DMS153 (cell line): ENCODE data around the gene COASY.
A peak's percentile ranks its signal among the peaks of the same experiment; 100 is the strongest.
"Not testable (repeated sequence)": the region's sequence is repeated elsewhere in the genome, so short reads cannot be mapped to it uniquely, and the experiment has no call there.

ENCODE experiments used
- DNase-seq: peaks from one replicate; lab custom pipeline; 2025; lab: John Stamatoyannopoulos, UW

Gene COASY

DNA sequence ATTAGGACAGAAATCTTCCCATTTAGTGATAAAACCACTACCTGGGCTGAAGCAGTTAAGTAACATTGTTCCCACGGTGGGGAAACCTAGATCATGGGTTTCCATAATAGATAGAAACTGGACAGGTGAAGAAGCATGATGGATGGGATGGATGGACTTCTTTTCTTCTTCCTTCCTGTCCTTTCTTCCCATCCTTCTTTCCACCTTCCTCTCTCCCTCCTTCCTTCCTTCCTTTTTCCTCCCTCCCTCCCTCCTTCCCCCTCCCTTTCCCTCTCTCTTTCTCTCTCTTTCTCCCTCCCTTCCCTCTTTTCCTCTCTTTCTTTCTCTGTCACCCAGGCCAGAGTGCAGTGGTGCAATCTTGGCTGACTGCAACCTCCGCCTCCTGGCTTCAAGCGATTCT is 12.5 kb downstream of the COASY start:
- no peak for DNase-seq

DNA sequence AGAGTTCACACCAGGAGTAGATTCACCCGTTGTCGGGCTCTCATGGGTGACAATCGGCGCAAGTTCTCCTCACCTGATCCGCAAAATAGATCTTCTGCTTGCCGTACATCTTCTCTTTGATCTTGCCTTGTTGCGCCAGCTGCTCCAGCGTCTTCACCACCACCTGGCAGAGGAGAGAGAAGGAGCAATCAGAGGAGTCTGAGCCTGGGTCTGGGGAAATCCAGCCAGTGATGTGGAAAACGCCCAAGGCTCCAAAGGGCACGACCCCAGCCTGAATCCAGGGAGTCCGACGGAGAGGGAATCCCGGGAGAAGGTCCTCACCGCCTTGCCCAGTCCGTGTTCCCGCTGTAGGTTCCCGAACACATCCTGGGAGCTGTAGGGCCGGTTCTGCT is 15.2 kb downstream of the COASY start:
- DNase-seq, result no peak

DNA sequence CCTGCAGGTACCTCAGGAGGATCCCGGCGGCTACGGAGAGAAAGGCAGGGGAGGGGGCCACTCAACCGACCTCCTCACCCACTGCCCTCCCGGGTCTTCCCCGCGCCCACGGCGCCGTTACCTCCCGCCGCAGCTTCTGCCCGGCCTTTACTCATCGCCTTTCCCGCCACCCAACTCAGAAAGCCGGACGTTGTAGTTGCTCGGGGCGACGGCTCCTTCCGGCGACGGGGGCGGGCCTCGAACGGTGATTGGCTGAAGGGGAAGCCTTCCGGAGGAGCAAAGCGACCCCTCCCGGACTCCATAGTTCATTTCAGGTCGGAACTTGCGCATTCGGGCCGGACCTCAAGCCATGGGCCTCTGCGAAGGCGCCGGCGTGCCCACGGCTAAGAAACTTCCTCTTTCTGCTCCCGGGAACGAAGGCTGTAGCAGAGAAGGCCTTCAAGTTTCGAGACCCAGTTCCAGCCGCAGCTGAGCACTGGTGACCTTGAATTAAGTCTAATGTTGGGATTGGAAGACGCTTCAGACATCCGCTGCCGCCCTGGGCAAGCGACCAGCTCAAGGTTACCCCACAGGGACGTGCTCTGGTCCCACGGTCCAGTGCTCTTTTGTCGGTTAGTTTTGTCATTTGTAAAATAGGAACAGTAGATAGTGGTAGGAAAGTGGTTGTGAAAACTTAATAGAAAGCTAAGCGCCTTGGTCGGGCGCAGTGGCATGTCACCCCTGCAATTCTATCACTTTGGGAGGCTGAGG is 15.8 kb downstream of the COASY start, which contains the start of gene PSMC3IP:
PSMC3IP (minus strand) TSS at position 198 of the 750 bp plus-strand sequence; CDS start at position 155, 43 bp downstream.
- DNase-seq, result peak; percentile 78

DNA sequence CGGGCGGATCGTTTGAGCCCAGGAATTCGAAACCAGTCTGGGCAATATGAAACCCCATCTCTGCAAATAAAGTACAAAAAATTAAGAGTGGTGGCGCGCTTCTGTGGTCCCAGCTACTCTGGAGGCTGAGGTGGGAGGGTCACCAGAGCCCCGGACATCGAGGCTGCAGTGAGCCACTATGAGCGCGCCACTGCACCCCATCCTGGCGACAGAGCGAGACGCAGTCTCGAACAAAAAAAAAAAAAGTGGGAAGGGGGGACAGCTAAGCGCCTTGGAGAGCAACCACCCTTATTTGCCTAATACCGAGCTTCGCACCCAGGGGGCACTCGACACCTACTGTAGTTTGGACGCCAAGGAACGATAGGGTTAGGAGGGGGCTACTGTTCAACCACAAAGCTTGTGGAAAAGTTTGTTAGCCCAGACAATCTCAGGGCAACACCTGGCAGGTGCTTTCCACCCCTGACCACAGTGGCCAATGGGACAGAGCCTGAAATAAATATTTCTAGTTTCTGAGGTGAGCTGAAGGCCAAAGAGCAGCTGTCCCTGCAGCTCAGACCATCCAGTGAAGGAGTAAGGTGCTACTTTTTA is 16.4 kb downstream of the COASY start:
- DNase-seq, result peak; percentile 56

DNA sequence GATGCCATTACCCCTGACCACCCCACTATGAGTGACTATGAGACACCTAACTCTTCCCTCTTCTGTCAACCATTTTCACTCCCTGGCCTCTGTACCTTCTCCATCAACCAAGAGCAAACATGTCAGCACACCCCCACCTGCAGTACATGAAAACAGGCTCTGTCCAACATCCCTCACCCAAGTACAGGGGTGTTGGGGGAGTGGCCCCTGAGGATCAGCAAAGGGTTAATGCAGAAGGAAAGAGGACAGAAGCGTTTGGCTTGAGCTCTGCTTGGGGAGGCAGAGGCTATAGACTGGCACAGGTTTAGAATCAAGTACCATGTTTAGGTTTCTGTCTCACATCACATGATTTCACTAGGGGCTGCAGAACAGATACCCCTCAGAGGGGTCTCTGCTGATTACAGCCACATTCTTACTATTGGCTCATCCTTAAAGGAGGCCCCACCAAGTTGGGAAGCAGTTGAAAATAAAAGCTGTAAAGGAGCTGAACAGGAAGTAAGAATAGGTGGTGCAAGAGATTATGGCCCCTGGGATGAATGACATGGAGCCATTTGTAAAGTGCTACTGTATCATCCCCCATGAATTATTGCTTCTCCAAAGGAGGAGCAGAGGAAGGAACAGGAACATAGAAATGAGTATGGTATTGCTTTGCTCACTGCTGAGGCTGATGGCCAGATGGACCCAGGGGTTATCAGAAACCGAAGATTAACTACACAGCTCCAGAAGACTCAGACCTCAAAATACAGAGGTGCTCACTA is 18.0 kb downstream of the COASY start:
- no peak for DNase-seq

DNA sequence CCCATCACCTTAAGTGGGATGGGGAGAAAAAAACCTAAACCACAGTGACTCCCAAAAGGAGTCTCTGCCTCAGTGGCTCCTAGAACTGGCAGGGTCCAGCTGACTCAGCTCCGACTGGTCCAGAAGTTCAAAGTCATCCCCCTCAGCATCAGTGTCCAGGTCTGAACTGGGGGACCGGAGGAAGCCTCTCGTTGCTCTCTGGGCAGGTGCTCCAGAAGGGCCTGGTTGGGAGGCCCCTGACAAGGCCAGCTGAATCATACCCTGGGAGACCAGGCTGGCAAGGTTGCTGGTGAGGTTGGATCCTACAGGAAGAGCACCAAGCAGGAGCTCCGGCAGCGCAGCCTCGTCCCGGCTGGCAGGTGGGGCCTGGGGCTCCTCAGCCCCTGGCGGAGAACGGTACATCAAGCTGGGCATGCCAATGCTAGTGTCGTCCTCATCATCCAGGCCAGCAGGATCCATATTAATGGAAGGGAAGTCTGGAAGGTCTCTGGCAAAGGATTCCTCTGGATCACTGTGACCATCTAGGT is 19.9 kb downstream of the COASY start:
- no peak for DNase-seq

DNA sequence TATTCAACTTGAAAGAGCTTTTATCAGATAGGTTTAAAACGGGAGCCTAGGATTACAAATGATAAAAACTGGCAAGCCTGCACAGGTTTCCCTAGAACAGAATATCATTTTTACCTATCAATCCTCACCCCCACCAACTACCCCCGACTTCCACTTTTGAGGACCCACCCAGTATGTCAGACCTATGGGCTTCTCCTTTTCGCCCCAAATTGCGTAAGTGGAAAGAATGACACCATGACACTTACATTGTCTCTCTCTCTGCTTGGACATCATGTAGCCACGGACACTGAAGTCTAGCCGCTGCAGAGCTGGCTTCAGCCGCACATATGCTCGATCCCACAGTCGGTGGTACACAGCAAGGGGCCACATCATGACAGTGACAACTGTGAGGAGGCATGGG is 22.9 kb downstream of the COASY start:
- no peak for DNase-seq

DNA sequence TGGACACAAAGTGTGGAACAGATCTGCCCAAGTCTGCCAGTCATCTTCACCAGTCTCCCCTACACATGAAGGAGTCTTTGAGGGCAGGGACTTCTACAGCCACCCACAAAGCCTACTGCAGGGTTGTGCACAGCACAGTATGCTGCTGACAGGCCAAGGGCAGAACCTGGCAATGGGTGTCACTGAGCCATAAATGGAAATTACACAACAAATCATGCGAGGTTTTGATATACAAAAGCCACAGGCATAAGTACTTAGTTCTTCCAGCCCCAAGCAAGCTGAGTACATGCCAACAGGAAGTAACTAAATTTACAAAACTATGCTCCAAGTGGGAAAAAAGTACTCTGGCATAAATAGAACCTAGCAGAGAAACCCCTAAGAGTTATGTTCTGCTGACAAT is 23.4 kb downstream of the COASY start:
- no peak for DNase-seq

DNA sequence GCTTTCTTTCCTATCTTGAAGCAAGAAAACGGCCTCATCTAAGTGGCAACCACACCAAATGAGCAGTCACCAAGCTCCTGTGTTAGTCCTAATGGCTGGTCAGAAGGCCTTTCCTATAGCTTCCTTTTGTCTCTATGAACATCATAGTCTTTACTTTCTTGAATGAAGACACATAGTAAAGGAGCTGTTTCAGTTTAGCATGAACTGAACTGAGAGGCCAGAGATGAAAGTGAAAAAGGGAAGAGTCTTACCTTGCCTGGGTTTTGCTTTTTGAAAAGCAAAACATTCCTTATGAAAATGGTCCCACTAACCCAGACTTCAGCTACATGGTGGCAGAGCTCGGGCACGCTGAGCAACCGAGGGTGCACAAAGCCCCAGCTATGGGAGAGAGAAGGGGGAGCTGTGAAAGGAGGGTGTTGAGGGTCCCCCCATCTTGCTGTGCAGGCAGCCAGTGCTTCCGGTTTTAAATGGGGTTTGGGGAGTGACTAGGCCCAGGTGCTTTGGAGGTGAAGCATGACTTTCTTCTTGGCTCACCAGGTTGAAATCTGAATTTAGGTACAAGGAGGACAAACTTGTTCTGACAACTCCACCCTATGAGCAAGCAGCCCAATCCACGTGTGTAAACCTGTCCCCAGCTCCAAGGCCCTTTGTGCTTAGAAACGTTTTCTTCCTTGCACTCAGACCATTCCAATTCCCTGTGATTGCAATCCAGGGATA is 24.7 kb downstream of the COASY start:
- DNase-seq, result no peak

DNA sequence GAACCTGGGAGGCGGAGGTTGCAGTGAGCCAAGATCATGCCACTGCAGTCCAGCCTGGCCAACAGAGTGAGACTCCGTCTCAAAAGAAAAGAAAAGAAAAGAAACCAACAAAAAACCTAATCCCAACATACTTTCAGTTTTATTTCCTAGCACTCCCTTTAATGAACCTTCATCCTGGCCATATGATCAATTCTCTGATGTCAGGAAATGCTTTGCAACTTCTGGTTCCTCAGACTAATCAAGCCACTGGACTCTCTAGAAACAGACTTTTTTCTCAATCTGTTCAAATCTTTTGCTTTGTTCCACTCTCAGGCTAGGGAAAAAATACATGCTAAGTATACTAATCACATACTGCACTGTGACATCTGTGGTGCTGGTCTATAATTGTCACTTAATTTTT is 28.9 kb downstream of the COASY start:
- no peak for DNase-seq

DNA sequence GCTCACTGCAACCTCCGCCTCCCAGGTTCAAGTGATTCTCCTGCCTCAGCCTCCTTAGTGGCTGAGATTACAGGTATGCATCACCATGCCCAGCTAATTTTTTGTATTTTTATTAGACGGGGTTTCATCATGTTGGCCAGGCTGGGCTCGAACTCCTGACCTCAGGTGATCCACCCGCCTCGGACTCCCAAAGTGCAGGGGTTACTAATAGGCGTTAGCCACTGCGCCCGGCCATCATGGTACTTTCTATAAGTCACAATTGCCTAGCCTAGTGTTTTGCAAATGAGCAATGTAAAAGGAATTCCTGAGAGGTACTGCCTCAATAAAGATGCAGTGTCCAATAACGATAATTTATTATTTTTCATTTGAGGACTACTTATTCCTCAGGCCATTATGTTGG is 29.5 kb downstream of the COASY start:
- no peak for DNase-seq

DNA sequence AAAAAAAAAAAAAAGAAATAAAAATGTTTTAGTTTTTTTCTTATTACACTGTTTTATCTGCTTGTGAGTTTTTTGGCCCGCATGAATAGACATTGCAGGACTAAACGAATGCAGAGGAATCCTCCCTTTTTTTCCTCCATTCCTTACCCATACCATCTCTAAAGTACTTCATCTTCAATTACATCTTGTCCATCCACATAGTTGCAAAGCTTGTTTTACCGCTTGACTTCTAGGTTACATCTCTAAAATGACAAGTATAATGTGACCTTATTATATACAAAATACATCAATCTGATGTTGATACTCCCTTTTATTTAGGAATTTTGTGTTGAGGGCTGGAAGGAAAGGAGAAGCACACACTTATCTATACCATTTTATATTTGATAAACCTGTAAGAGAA is 34.4 kb downstream of the COASY start:
- DNase-seq, result no peak

DNA sequence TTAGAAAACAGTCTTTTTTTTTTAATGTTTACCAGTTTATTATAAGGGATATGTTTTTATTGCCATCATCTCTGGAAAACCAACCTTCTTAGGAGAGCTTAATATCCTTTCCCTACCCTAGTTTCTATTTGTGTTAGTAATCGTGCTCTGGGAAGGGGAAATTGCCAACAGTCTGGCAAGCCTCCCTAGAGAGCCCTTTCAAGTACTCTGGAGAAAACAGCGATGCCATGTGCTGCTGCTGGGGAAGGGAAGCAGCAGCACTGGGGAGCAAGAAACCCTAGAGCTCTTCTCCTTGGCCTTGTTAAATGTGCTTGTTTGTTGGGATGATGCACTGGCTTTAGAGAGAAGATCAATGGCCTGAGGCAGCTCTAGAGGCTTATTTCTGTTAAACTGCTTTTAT is 37.0 kb downstream of the COASY start:
- no peak for DNase-seq

DNA sequence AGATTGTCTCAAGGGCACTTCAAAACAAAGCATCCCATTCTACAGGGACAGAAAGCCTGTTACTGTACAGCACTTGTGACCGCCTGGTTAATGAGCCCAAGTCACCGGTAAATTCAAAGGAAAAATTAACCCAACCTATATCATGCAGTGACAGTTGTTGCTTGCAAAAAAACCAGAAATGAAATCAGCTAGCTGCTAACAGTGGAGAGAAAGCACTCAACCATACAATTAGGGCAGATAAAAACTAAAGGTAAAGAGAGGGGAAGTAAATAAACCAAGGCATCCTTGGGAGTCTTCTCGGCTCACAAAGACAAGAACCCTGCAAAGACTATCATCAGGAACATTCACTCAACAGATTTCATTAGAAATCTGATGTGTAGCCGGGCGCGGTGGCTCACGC is 41.4 kb downstream of the COASY start:
- no peak for DNase-seq

DNA sequence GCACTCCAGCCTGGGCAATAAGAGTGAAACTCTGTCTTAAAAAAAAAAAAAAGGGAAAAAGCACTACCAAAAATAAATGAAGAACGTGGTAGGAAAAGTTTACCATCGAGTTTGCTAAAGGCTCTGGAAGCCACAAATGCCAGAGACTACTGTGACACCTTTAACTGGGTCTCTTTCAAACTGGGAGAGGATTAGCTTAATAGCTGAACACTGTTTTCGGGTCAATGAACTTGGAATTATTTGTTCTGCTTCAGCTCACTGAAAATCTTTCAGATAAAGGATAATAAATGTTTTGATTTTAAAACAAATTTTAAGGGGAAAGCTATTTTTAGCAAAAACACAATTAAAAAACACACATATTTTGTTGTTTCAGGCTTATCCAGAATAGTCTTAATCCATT is 45.8 kb downstream of the COASY start:
- no peak for DNase-seq

DNA sequence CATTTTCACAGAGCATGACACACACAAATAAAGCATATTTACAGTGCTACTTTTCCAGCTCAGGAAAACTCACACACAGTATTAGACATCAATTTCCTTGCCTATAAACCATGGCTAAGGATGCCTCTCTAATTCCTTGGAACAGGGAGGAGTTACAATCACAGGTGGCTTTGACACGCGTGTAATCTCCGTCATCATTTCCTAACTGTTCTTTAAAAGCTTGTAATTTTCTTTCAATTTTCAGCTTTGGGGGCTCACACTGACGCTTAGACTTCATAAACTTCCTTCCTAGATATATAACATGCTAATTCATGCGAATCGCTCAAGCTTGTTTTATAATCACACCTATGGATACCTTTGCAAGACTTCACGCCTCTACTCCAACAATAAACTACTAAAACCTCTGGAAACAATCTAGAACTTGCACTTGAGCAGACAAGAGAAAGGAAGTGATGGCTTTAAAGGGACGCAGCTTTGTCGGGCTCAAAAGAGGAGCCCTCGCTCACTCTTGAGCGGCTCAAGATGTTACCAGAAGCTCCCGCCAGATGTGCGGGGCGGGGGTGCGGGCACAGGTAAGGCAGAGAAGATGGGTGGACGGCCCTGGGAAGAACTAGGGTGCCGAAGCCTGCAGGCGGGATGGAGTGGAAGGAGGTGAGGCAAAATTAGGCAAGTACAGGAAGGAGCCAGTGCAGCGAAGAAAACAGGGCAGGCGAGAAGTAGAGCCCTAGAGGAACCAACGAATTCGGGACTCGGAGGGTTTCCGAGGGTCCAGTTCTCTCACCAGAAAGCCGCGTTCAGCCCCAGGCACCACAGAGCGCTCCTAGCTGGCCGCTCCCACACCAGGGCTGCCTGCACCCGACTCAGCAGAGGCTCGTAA is 46.6 kb downstream of the COASY start:
- DNase-seq, result no peak

DNA sequence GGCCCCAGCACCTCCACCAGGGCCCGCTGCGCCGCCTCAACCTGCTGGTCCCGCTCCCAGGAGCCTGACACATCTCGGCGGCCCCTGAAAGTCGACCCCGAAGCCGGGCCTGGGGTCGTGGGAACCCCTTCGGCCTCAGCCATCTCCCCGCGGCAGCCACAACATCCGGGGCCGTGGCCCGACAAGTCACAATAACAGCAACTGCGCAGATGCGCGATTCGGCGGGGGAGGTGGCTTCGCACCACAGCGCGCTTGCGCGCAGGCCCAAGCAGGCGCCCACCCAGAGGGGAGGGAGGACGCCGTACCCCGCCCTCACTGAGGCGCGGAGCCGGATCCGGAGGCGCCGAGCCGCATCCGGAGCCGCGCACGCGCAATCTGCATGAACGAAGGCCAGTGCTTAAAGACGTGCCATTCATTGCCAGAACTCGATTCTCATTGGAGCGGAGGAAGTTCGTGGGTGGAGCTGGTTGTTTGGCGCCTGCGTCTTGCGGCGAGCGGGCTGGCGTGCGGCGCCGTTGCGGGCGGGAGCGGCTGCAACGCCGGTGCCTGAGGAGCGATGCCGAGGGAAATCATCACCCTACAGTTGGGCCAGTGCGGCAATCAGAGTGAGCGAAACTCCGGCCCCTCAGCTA is 47.4 kb downstream of the COASY start, which contains the start of the genes RETREG3 and TUBG1:
RETREG3 (minus strand) TSS at position 193 of the 632 bp plus-strand sequence; CDS start at position 143, 50 bp downstream.
TUBG1 (plus strand) TSS at position 502 of the 632 bp plus-strand sequence; CDS start at position 557, 55 bp downstream.
- peak; percentile 98 for DNase-seq

DNA sequence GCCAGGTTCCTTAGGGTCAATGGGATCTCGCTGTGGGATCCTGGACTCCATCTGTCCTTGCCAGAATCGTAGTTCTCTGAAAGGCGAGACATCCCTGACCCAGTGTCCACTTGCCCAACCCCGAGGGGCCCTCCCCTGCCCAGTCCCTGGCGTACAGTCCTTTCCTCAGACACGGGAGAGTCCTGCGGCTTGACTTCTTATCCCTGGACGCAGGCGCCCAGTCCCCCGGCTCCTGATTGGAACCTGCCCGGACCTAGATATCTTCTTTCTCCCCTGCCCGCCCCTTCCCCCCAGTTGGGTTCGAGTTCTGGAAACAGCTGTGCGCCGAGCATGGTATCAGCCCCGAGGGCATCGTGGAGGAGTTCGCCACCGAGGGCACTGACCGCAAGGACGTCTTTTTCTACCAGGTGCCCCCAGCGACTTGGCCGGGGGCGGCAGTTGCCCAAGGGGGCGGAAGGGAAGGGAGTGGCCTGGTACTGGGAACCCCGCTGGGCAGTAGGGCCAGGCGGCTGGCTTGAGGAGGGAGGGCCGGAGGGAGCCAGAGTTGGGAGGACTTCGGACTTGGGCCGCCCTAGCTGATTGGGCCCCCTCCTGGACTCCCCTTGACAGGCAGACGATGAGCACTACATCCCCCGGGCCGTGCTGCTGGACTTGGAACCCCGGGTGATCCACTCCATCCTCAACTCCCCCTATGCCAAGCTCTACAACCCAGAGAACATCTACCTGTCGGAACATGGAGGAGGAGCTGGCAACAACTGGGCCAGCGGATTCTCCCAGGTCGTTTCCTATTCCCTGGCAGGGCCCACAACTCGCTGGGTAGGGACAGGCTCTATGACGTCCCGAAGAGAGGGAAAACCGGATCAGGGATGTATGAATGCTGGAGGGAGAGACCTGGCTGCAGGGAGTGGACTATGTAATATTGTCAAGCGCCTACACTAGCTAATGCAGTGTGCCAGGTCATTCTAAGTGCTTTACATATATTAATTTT is 48.2 kb downstream of the COASY start:
- not testable (repeated sequence) for DNase-seq

DNA sequence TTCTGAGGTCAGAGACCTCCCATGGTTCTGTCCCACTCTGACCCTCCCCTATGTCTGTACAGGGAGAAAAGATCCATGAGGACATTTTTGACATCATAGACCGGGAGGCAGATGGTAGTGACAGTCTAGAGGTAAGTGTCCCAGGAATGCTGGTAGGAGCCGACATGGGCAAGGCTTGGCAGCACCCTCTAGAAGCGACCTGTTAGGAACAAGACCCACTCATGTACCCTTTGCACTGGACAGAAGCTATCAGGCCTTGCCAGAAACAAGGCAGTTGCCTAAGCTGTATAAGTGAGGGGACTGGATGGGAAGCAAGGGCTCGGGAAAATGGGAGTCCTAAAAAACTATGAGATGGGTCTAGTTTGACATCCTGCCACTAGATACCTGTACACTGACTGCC is 50.1 kb downstream of the COASY start:
- DNase-seq, result no peak
